GM12878 (cell line): ENCODE results near the gene LSM3. TPM values are rescaled to one million over a fixed set of nuclear protein-coding genes. Genes with fewer than 3 reads are reported as not detected.

ENCODE experiments used
- ATAC-seq: fragments of 200-7000 bp; cut with Tn5 transposase; 3 replicates; pipeline ENCODE4 v1.9.1; 2020; ENCODE audit warnings: mild to moderate bottlenecking, moderate library complexity
- BruUV-seq: library from RNA; stranded (reverse); fragments of 400-500 nt; replicated peaks from 2 replicates; lab custom pipeline; 2021; lab: Mats Ljungman, UMichigan
- CTCF ChIA-PET: fragments of 300-600 bp; sonication (Branson Sonifier 250); formaldehyde crosslinking; extraction: SDS; loops from one replicate; lab custom pipeline; 2021; ENCODE audit warnings: inconsistent platforms; lab: Yijun Ruan, JAX
- POLR2A ChIA-PET: fragments of 350-600 bp; formaldehyde crosslinking; extraction: SDS; loops from one replicate; lab custom pipeline; 2021; ENCODE audit warnings: inconsistent platforms; lab: Charles Lee
- RAD21 ChIA-PET: fragments of 300-600 bp; sonication (Branson Sonifier 250); formaldehyde crosslinking; loops from one replicate; lab custom pipeline; 2023; ENCODE audit warnings: antibody characterized with exemption; ENCODE audit not compliant: unreplicated experiment; lab: Charles Lee
- SMC1A ChIA-PET: fragments of 300-600 bp; sonication (Branson Sonifier 250); formaldehyde crosslinking; loops from one replicate; lab custom pipeline; 2023; ENCODE audit not compliant: unreplicated experiment, uncharacterized antibody; lab: Charles Lee
- DNase-seq: peaks from one replicate; pipeline ENCODE4 v3.0.0-alpha.2; 2011; ENCODE audit warnings: low read depth, low spot score
- FAIRE-seq: peaks from 3 replicates; lab custom pipeline; 2011; peaks lifted over from hg19 to GRCh38; lab: Jason Lieb, UNC
- H2AFZ ChIP-seq: 2 replicates; pipeline ENCODE4 v1.6.0; 2011; ENCODE audit warnings: low read depth, low read length, control low read depth; ENCODE audit not compliant: control insufficient read depth
- H3K27ac ChIP-seq: 2 replicates; pipeline ENCODE4 v1.5.1; 2011; ENCODE audit warnings: control low read depth; ENCODE audit not compliant: control insufficient read depth, insufficient read depth
- H3K27me3 ChIP-seq, 2 experiments: replicated peaks in 1 of 2; 2 replicates each; pipeline versions ENCODE4 v1.6.0 to v1.6.1; 2011; ENCODE audit warnings: low read length in 1 of 2; ENCODE audit not compliant: control insufficient read depth in 2 of 2, insufficient read depth in 2 of 2
- H3K36me3 ChIP-seq, 2 experiments: 2 replicates each; pipeline ENCODE4 v1.5.1; 2011; ENCODE audit warnings: low read length in 1 of 2; ENCODE audit not compliant: control insufficient read depth in 2 of 2, insufficient read depth in 2 of 2
- H3K4me1 ChIP-seq: 2 replicates; pipeline ENCODE4 v1.6.1; 2011; ENCODE audit warnings: mild to moderate bottlenecking, low read length, moderate library complexity, mixed read lengths; ENCODE audit not compliant: control insufficient read depth, insufficient read depth
- H3K4me2 ChIP-seq: 2 replicates; pipeline ENCODE4 v1.6.0; 2011; ENCODE audit warnings: control low read depth; ENCODE audit not compliant: control insufficient read depth, insufficient read depth
- H3K4me3 ChIP-seq: fragments of 200-600 bp; sonication (generic); 2 replicates; pipeline ENCODE4 v1.5.1; 2016
- H3K79me2 ChIP-seq: 2 replicates; pipeline ENCODE4 v1.6.0; 2011; ENCODE audit warnings: low read length; ENCODE audit not compliant: control insufficient read depth, insufficient read depth
- H3K9ac ChIP-seq: 2 replicates; pipeline ENCODE4 v1.8.0; 2011; ENCODE audit warnings: low read length, control low read depth, mixed read lengths; ENCODE audit not compliant: control insufficient read depth, insufficient read depth
- H3K9me3 ChIP-seq: replicated peaks from 3 replicates; pipeline ENCODE4 v1.5.1; 2011; ENCODE audit warnings: mild to moderate bottlenecking, low read length; ENCODE audit not compliant: control insufficient read depth, insufficient read depth
- H4K20me1 ChIP-seq: 2 replicates; pipeline ENCODE4 v1.6.0; 2011; ENCODE audit not compliant: control insufficient read depth, insufficient read depth
- FOS ChIP-seq: IDR thresholded peaks from 3 replicates; pipeline ENCODE4 v1.6.1; 2011; ENCODE audit warnings: borderline replicate concordance; ENCODE audit not compliant: insufficient read length; ENCODE audit errors: extremely low read depth
- FOXM1 ChIP-seq: IDR thresholded peaks from 2 replicates; pipeline ENCODE4 v1.6.1; 2012; ENCODE audit warnings: low read depth, mild to moderate bottlenecking, inconsistent platforms, low read length, moderate library complexity
- HSF1 ChIP-seq: fragments of 150-350 bp; IDR thresholded peaks from 2 replicates; pipeline ENCODE4 v1.6.1; 2014; ENCODE audit warnings: mild to moderate bottlenecking, low read depth, low read length
- RUNX3 ChIP-seq: IDR thresholded peaks from 2 replicates; pipeline ENCODE4 v1.6.1; 2012; ENCODE audit warnings: low read length, inconsistent platforms
- SMC3 ChIP-seq: IDR thresholded peaks from 2 replicates; pipeline ENCODE4 v1.6.1; 2011; ENCODE audit warnings: low read length, improper control_type of control experiment, borderline replicate concordance
- SPI1 ChIP-seq: IDR thresholded peaks from 2 replicates; pipeline ENCODE4 v1.6.1; 2011; ENCODE audit warnings: low read depth, mild to moderate bottlenecking, low read length, moderate library complexity, borderline replicate concordance; ENCODE audit not compliant: insufficient read depth
- WGBS: methylation state at CpG from one replicate; pipeline ENCODE4 v1.1.6; 2016; ENCODE audit warnings: low lambda C conversion rate; ENCODE audit not compliant: insufficient replicate concordance, insufficient coverage; ENCODE audit errors: missing lambda C conversion rate; 5-methylcytosine and 5-hydroxymethylcytosine counted together
- in situ Hi-C: fragments of 300-500 bp; cut with MboI; formaldehyde crosslinking; loops from 9 replicates; pipeline ENCODE4 v1.14.3; 2018; ENCODE audit warnings: mixed read lengths
- intact Hi-C: fragments of 100-400 bp; cut with micrococcal nuclease; formaldehyde crosslinking; loops from one replicate; pipeline ENCODE4 v1.14.2; 2022; ENCODE audit not compliant: unreplicated experiment
- polyA plus RNA-seq, 11 experiments: library from polyadenylated mRNA; depleted of rRNA in 4 of 11; unstranded in 6 of 11; stranded (reverse) in 5 of 11; fragments of >200 nt; fragmentation: Nextera tagmentation in 4 of 11; fragmentation: Illumina TruSeq in 1 of 11; extraction: Ambion mirVana in 4 of 11; extraction: Trizol in 1 of 11; gene quantifications; 1 replicate in 1 of 11; 2 replicates in 10 of 11; pipeline versions ENCODE4 v1.2.1 to v1.2.3, GENCODE V29; 2011 to 2016; ENCODE audit warnings: inconsistent platforms in 2 of 11, missing spikeins in 2 of 11, low read depth in 1 of 11
- total RNA-seq, 4 experiments: library from RNA; depleted of rRNA in 3 of 4; stranded (reverse); fragments of >200 nt in 3 of 4; fragmentation: Illumina TruSeq in 1 of 4; extraction: Trizol in 1 of 4; gene quantifications; 2 replicates each; pipeline versions ENCODE4 v1.2.1 to v1.2.3, GENCODE V29; 2013 to 2021

Gene LSM3
- total and polyA plus RNA-seq, 10 of the 15 experiments (the other 5 are each of a cell fraction or from before 2014, with no cell fraction given), result 15.5 to 111 (median 29.1) TPM

GRCh38 chr3:14152963-14153355 is 25.7 kb upstream of the LSM3 start (continued):
- TF ChIP-seq FOXM1, result no peak

GRCh38 chr3:14153663-14154062 is 25.0 kb upstream of the LSM3 start:
- WGBS, result 100% methylated on average over 6 of the region's 6 CpGs
- CTCF ChIA-PET, result no interaction called here
- Histone ChIP-seq H3K9me3 (no peaks in the 10 kb centered on the region), H3K27me3 (no peaks in the 10 kb centered on the region), H2AFZ (no peak overlapping the region), H3K9ac (no peak overlapping the region)
- RAD21 ChIA-PET, result no interaction called here
- SMC1A ChIA-PET, result no interaction called here
- intact Hi-C loops, result no loop called here
- POLR2A ChIA-PET, result no interaction called here
- TF ChIP-seq SMC3, result no peak
- no peak for TF ChIP-seq RUNX3
- TF ChIP-seq SPI1, result no peak
- TF ChIP-seq HSF1, result no peak
- TF ChIP-seq FOS, result no peak
- TF ChIP-seq, all 136 proteins: peak for 0
- H3K4me2 ChIP-seq, result no peak overlapping the region
- H3K4me3 ChIP-seq, result no peak overlapping the region
- in situ Hi-C loops, result no loop called here
- FAIRE-seq (no peak), DNase-seq (no peak), ATAC-seq (no peak)
- H3K36me3 ChIP-seq, result peaks cover 12 to 33% of the 10 kb centered on the region in 2 experiments
- no peaks in the 10 kb centered on the region for H3K4me1 ChIP-seq
- no peaks in the 10 kb centered on the region for H4K20me1 ChIP-seq
- no peaks in the 10 kb centered on the region for H3K79me2 ChIP-seq
- no TSS peak for BruUV-seq
- no peak overlapping the region for H3K27ac ChIP-seq
